ENCODE data around the gene ENTHD1. TPM values are rescaled to one million over a fixed set of nuclear protein-coding genes. Genes with fewer than 3 reads are reported as not detected.

Gene ENTHD1
- total and polyA plus RNA-seq, 2 of the 8 experiments (the other 6 are each of a cell fraction or from before 2014, with no cell fraction given), result not detected

- H2BK12ac ChIP-seq (ENCODE audit: low read depth, low read length), result no peak overlapping the region
- no peak overlapping the region for H3K4me2 ChIP-seq (ENCODE audit: insufficient read depth in 1 of 2, low read depth in 2 of 2, low read length in 2 of 2)
- no peaks in the 10 kb centered on the region for H4K20me1 ChIP-seq (replicated peaks in 1 of 2; ENCODE audit: control insufficient read depth in 1 of 2, insufficient read depth in 2 of 2, low read length in 2 of 2)
- no peaks in the 10 kb centered on the region for H3K4me1 ChIP-seq (replicated peaks in 1 of 4; ENCODE audit: control insufficient read depth in 3 of 4, insufficient read depth in 4 of 4, low read length in 3 of 4)
- H3K27ac ChIP-seq (ENCODE audit: low read depth, low read length), result no peak overlapping the region
- H4K5ac ChIP-seq (ENCODE audit: insufficient read length, low read depth, low read length), result no peak overlapping the region
- H2BK15ac ChIP-seq (ENCODE audit: low read length), result no peak overlapping the region
- TF ChIP-seq BCL11A (IDR thresholded peaks at IDR 0.05; ENCODE audit: low read depth in 2 of 2, low read length in 2 of 2) (no peak), GABPA (IDR thresholded peaks at IDR 0.05; ENCODE audit: borderline replicate concordance, insufficient read depth, low read length) (no peak), TAF7 (optimal IDR thresholded peaks at IDR 0.05; ENCODE audit: borderline replicate concordance, low read depth, low read length) (no peak), HDAC6 (IDR thresholded peaks at IDR 0.05; ENCODE audit: low read depth, low read length) (no peak), KDM1A (IDR thresholded peaks at IDR 0.05; ENCODE audit: borderline replicate concordance, low read length) (no peak), CHD2 (IDR thresholded peaks at IDR 0.05; ENCODE audit: low read length) (no peak), JUND (IDR thresholded peaks at IDR 0.05; ENCODE audit: low read length) (no peak), YY1 (IDR thresholded peaks at IDR 0.05; ENCODE audit: low read depth, low read length) (no peak)
- DNase-seq (ENCODE audit: low read depth in 1 of 2, low spot score in 2 of 2) (no peak), FAIRE-seq (no peak)
- no peak overlapping the region for H3K56ac ChIP-seq (replicated peaks; ENCODE audit: insufficient read length, low read depth, low read length)
- H4K91ac ChIP-seq (replicated peaks; ENCODE audit: insufficient read length, low read length), result no peak overlapping the region
- no peak overlapping the region for H4K8ac ChIP-seq (ENCODE audit: extremely low read depth, insufficient read depth, low read length)
- no peak overlapping the region for H3K14ac ChIP-seq (ENCODE audit: insufficient read length)
- H3K79me2 ChIP-seq (ENCODE audit: control insufficient read depth in 1 of 2, insufficient read depth in 2 of 2, low read length in 2 of 2), result no peaks in the 10 kb centered on the region
- ChIA-PET CTCF (ENCODE audit: partially characterized antibody) (no interaction called here), POLR2A (ENCODE audit: partially characterized antibody) (no interaction called here)
- H2BK120ac ChIP-seq (replicated peaks; ENCODE audit: low read depth, low read length), result no peak overlapping the region
- H3K18ac ChIP-seq (ENCODE audit: extremely low read depth, low read length), result no peak overlapping the region
- H3K4ac ChIP-seq (replicated peaks; ENCODE audit: insufficient read length, low read depth, low read length), result no peak overlapping the region
- no peaks in the 10 kb centered on the region for H3K36me3 ChIP-seq (ENCODE audit: control insufficient read depth in 2 of 4, insufficient read depth in 4 of 4, low read length in 3 of 4)
- no peaks in the 10 kb centered on the region for H3K79me1 ChIP-seq (ENCODE audit: low read depth, low read length)
- H3K27me3 ChIP-seq (replicated peaks in 1 of 4; ENCODE audit: control insufficient read depth in 3 of 4, extremely low read depth in 1 of 4, insufficient read depth in 3 of 4, low read length in 3 of 4), result no peaks in the 10 kb centered on the region
- H3K9me3 ChIP-seq (ENCODE audit: insufficient read depth in 2 of 2, low read depth in 1 of 2, low read length in 1 of 2), result no peaks in the 10 kb centered on the region
- no peak overlapping the region for H2AK5ac ChIP-seq (ENCODE audit: low read depth, low read length)
- no peak overlapping the region for H2AFZ ChIP-seq (ENCODE audit: low read length)
- no peak overlapping the region for H2BK20ac ChIP-seq (ENCODE audit: low read length)
- H3K4me3 ChIP-seq (ENCODE audit: extremely low read depth in 1 of 4, insufficient read depth in 2 of 4, low read depth in 3 of 4, low read length in 4 of 4), result no peak overlapping the region
- H2BK5ac ChIP-seq (ENCODE audit: low read depth, low read length), result no peak overlapping the region
- H3K23me2 ChIP-seq (ENCODE audit: low read depth, low read length), result no peaks in the 10 kb centered on the region
- no peak overlapping the region for H3K9ac ChIP-seq (replicated peaks in 1 of 4; ENCODE audit: extremely low read depth in 1 of 4, low read depth in 3 of 4, low read length in 3 of 4)
- WGBS, 2 experiments (ENCODE audit: extremely low coverage in 1 of 2, insufficient coverage in 1 of 2, insufficient read length in 1 of 2, insufficient replicate concordance in 2 of 2, low coverage in 1 of 2, low lambda C conversion rate in 2 of 2, missing lambda C conversion rate in 1 of 2), result 94% methylated on average over 1 of the region's 1 CpG; no CpG with 5 or more reads in 1 of the 2 experiments
- no peak overlapping the region for H3K23ac ChIP-seq (ENCODE audit: insufficient read length)
Observed at GRCh38 chr22:39868741-39869140, 24.8 kb downstream of the ENTHD1 start.

Measured in H1 (cell line).